Neural progenitor cell (in vitro differentiated cells): ENCODE data around the gene SKI. TPM values are rescaled to one million over a fixed set of nuclear protein-coding genes. Genes with fewer than 3 reads are reported as not detected.

ENCODE experiments used
- DNase-seq: peaks from one replicate; pipeline ENCODE4 v3.0.0-alpha.2; 2016; ENCODE audit warnings: low spot score
- H2AFZ ChIP-seq: fragments of 200-600 bp; sonication (generic); replicated peaks from 2 replicates; pipeline ENCODE4 v1.6.1; 2016; ENCODE audit warnings: antibody characterized with exemption
- H3F3A ChIP-seq: fragments of 200-600 bp; sonication (generic); 2 replicates; pipeline ENCODE4 v1.6.1; 2016; ENCODE audit warnings: antibody characterized with exemption, low read depth
- H3K27ac ChIP-seq: fragments of 200-600 bp; sonication (generic); 2 replicates; pipeline ENCODE4 v1.5.1; 2016; ENCODE audit warnings: mild to moderate bottlenecking
- H3K27me3 ChIP-seq: fragments of 200-600 bp; sonication (generic); 2 replicates; pipeline ENCODE4 v1.6.1; 2016; ENCODE audit warnings: mild to moderate bottlenecking, moderate library complexity
- H3K36me3 ChIP-seq: fragments of 200-600 bp; sonication (generic); 2 replicates; pipeline ENCODE4 v1.5.1; 2016
- H3K4me1 ChIP-seq: fragments of 200-600 bp; sonication (generic); 2 replicates; pipeline ENCODE4 v1.6.1; 2016; ENCODE audit warnings: mixed run types
- H3K4me2 ChIP-seq: fragments of 200-600 bp; sonication (generic); 2 replicates; pipeline ENCODE4 v1.6.1; 2016
- H3K4me3 ChIP-seq: fragments of 200-600 bp; sonication (generic); 2 replicates; pipeline ENCODE4 v1.5.1; 2016
- H3K79me2 ChIP-seq: fragments of 200-600 bp; sonication (generic); 2 replicates; pipeline ENCODE4 v1.6.1; 2016; ENCODE audit warnings: low read depth
- H3K9ac ChIP-seq: fragments of 200-600 bp; sonication (generic); 2 replicates; pipeline ENCODE4 v1.6.1; 2016
- H3K9me3 ChIP-seq: fragments of 200-600 bp; sonication (generic); 2 replicates; pipeline ENCODE4 v1.5.1; 2016; ENCODE audit warnings: low read depth
- H4K20me1 ChIP-seq: fragments of 200-600 bp; sonication (generic); 2 replicates; pipeline ENCODE4 v1.6.1; 2016; ENCODE audit warnings: low read depth
- H3K27ac Mint-ChIP-seq: 3 replicates; pipeline ENCODE4 v1.8.0; 2021; ENCODE audit warnings: mixed read lengths
- H3K27me3 Mint-ChIP-seq: 2 replicates; pipeline ENCODE4 v1.8.0; 2022; ENCODE audit warnings: low read depth, mild to moderate bottlenecking, inconsistent platforms, moderate library complexity, mixed read lengths; ENCODE audit not compliant: insufficient read depth
- H3K36me3 Mint-ChIP-seq: 3 replicates; pipeline ENCODE4 v1.8.0; 2021; ENCODE audit warnings: mixed read lengths
- H3K4me1 Mint-ChIP-seq: 3 replicates; pipeline ENCODE4 v1.8.0; 2021; ENCODE audit warnings: mixed read lengths
- H3K4me3 Mint-ChIP-seq: 3 replicates; pipeline ENCODE4 v1.8.0; 2021; ENCODE audit warnings: mild to moderate bottlenecking, moderate library complexity, mixed read lengths
- H3K9me3 Mint-ChIP-seq: 3 replicates; pipeline ENCODE4 v1.8.0; 2020; ENCODE audit warnings: mixed read lengths
- EZH2 ChIP-seq: fragments of 200-600 bp; sonication (generic); IDR thresholded peaks from 2 replicates; pipeline ENCODE4 v1.6.1; 2017; ENCODE audit warnings: antibody characterized with exemption, mild to moderate bottlenecking, moderate library complexity
- EZH2phosphoT487 ChIP-seq: fragments of 200-600 bp; sonication (generic); IDR thresholded peaks from 2 replicates; pipeline ENCODE4 v1.6.1; 2017; ENCODE audit warnings: antibody characterized with exemption
- total RNA-seq: library from RNA; depleted of rRNA; stranded (reverse); fragments of >200 nt; gene quantifications from 2 replicates; pipeline ENCODE4 v1.2.3, GENCODE V29; 2015; ENCODE audit warnings: low replicate concordance
- TF ChIP-seq, protein P1 (sequence below): fragments of 200-600 bp; sonication (generic); IDR thresholded peaks from 2 replicates; pipeline ENCODE4 v1.5.1; 2017; ENCODE audit warnings: antibody characterized with exemption, mild to moderate bottlenecking

Gene SKI
- total RNA-seq, 1 donor from 2014 or later: 7.4 TPM

DNA sequence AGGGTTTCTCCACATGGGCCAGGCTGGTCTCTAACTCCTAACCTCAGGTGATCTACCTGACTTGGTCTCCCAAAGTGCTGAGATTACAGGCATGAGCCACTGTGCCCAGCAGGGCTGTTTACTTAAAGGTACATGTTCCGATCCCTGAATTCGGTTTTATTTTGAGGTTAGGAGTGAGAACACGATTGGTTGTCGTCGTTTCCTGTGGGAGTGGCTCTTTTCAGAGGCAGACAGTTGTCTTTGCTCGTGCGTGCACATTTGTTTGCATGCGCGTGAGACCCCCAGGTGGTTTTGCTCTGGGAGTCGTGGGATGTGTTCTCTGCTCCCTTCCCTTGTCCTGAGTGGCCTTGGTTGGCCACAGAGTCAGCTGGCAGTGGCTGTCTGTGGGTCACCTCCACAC lies 60.2 kb downstream of the SKI start:
- H3K9me3 ChIP-seq: no peaks in the 10 kb centered on the region
- no peak for TF ChIP-seq EZH2phosphoT487
- no peak for TF ChIP-seq EZH2
- TF ChIP-seq, protein P1, sequence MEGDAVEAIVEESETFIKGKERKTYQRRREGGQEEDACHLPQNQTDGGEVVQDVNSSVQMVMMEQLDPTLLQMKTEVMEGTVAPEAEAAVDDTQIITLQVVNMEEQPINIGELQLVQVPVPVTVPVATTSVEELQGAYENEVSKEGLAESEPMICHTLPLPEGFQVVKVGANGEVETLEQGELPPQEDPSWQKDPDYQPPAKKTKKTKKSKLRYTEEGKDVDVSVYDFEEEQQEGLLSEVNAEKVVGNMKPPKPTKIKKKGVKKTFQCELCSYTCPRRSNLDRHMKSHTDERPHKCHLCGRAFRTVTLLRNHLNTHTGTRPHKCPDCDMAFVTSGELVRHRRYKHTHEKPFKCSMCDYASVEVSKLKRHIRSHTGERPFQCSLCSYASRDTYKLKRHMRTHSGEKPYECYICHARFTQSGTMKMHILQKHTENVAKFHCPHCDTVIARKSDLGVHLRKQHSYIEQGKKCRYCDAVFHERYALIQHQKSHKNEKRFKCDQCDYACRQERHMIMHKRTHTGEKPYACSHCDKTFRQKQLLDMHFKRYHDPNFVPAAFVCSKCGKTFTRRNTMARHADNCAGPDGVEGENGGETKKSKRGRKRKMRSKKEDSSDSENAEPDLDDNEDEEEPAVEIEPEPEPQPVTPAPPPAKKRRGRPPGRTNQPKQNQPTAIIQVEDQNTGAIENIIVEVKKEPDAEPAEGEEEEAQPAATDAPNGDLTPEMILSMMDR: no peak
- peaks cover 37% of the 10 kb centered on the region for H3K4me1 Mint-ChIP-seq
- H3K36me3 ChIP-seq: no peaks in the 10 kb centered on the region
- H2AFZ ChIP-seq: no peak overlapping the region
- H4K20me1 ChIP-seq: peaks cover 69% of the 10 kb centered on the region
- no peak overlapping the region for H3K4me2 ChIP-seq
- no peak overlapping the region for H3K27ac ChIP-seq
- H3K27me3 ChIP-seq: no peaks in the 10 kb centered on the region
- H3K27ac Mint-ChIP-seq: peak overlapping the region; percentile 78
- no peak overlapping the region for H3K4me3 ChIP-seq
- H3K9me3 Mint-ChIP-seq: no peaks in the 10 kb centered on the region
- H3K9ac ChIP-seq: no peak overlapping the region
- peaks cover 97% of the 10 kb centered on the region for H3K79me2 ChIP-seq
- H3K36me3 Mint-ChIP-seq: peaks cover 6% of the 10 kb centered on the region
- no peak overlapping the region for H3K4me3 Mint-ChIP-seq
- peaks cover 6% of the 10 kb centered on the region for H3K27me3 Mint-ChIP-seq
- peaks cover 24% of the 10 kb centered on the region for H3K4me1 ChIP-seq
- peaks cover 5% of the 10 kb centered on the region for H3F3A ChIP-seq
- DNase-seq: no peak

DNA sequence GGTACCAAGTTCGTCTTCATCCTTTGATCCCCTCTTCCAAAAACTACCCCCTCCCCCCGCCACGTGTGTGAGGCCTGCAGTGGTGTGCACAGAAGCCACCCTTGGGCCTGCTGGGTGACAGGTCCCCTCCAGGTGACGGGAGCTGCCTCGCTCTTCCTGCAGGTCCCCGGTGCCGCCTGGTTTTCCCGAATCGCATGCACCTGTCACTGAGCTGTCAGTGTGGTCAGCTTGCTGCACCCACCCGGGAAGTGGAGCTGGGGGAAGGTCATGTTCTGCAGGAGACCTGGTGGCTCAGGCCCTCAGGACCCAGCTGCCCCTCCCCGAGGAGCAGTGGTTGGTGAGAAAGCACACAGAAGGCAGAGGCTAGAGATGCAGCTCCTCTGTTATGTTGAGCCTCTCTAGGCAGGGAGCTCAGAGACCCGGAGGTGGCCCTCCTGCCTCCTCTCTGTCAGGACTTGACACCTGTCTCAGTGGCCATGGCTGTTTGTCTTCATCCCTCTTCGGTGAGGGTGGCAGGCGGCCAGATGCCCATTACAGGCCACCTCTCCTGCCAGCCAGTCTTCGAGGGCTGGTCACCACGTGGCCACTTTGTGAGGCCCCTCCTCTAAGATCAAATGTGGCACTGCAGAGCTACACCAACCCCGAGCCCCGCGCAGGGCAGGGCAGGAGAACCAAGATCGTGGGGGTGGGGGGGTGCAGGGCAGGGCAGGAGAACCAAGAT lies 60.9 kb downstream of the SKI start:
- Histone ChIP-seq H3K4me3 (no peak overlapping the region), H3K36me3 (no peaks in the 10 kb centered on the region), H3K27ac (no peak overlapping the region), H4K20me1 (peaks cover 73% of the 10 kb centered on the region), H3K27me3 (no peaks in the 10 kb centered on the region), H3K9me3 (no peaks in the 10 kb centered on the region), H3K9ac (no peak overlapping the region), H3K4me2 (no peak overlapping the region), H2AFZ (no peak overlapping the region), H3K79me2 (peaks cover 97% of the 10 kb centered on the region), H3K4me1 (peaks cover 24% of the 10 kb centered on the region), H3F3A (peaks cover 5% of the 10 kb centered on the region)
- H3K4me3 Mint-ChIP-seq: no peak overlapping the region
- no peak overlapping the region for H3K27ac Mint-ChIP-seq
- no peaks in the 10 kb centered on the region for H3K9me3 Mint-ChIP-seq
- H3K27me3 Mint-ChIP-seq: peaks cover 6% of the 10 kb centered on the region
- DNase-seq: no peak
- H3K4me1 Mint-ChIP-seq: peaks cover 39% of the 10 kb centered on the region
- TF ChIP-seq, protein P1: no peak
- H3K36me3 Mint-ChIP-seq: peaks cover 8% of the 10 kb centered on the region

GRCh38 chr1:2289607-2290006 lies 61.5 kb downstream of the SKI start:
- no peak for DNase-seq
- no peaks in the 10 kb centered on the region for H3K27me3 ChIP-seq
- no peaks in the 10 kb centered on the region for H3K36me3 ChIP-seq
- H3K27ac ChIP-seq: peak overlapping the region; percentile 49
- H3K36me3 Mint-ChIP-seq: peaks cover 8% of the 10 kb centered on the region
- H3K9me3 ChIP-seq: no peaks in the 10 kb centered on the region
- H3K4me2 ChIP-seq: peak overlapping the region; percentile 16
- H3K9me3 Mint-ChIP-seq: no peaks in the 10 kb centered on the region
- no peak overlapping the region for H3K4me3 ChIP-seq
- H2AFZ ChIP-seq: no peak overlapping the region
- peaks cover 6% of the 10 kb centered on the region for H3K27me3 Mint-ChIP-seq
- H3K9ac ChIP-seq: no peak overlapping the region
- peaks cover 71% of the 10 kb centered on the region for H4K20me1 ChIP-seq
- H3K4me3 Mint-ChIP-seq: no peak overlapping the region
- peaks cover 5% of the 10 kb centered on the region for H3F3A ChIP-seq
- TF ChIP-seq, protein P1: no peak
- TF ChIP-seq EZH2phosphoT487 (no peak), EZH2 (no peak)
- H3K4me1 Mint-ChIP-seq: peaks cover 38% of the 10 kb centered on the region
- peak overlapping the region; percentile 89 for H3K27ac Mint-ChIP-seq
- peaks cover 24% of the 10 kb centered on the region for H3K4me1 ChIP-seq
- H3K79me2 ChIP-seq: peaks cover 99% of the 10 kb centered on the region
